WTC11 (cell line): ENCODE data around the gene MYH10. TPM values are rescaled to one million over a fixed set of nuclear protein-coding genes. Genes with fewer than 3 reads are reported as not detected.

ENCODE experiments used
- ATAC-seq: fragments of 200-7000 bp; cut with Tn5 transposase; 2 replicates; pipeline ENCODE4 v1.10.0; 2021; ENCODE audit warnings: mild to moderate bottlenecking, moderate library complexity
- CTCF ChIA-PET: fragments of 300-600 bp; sonication (Branson Sonifier 250); formaldehyde crosslinking; loops from one replicate; lab custom pipeline; 2021; ENCODE audit warnings: antibody characterized with exemption; lab: Charles Lee
- POLR2A ChIA-PET: fragments of 350-600 bp; sonication (Branson Sonifier 250); formaldehyde crosslinking; loops from one replicate; lab custom pipeline; 2021; ENCODE audit warnings: antibody characterized with exemption; lab: Charles Lee
- DNase-seq: peaks from one replicate; pipeline ENCODE4 v3.0.0; 2021; ENCODE audit warnings: low spot score
- H3K27ac Mint-ChIP-seq: 2 replicates; pipeline ENCODE4 v1.8.0; 2021; ENCODE audit warnings: mixed read lengths
- H3K27me3 Mint-ChIP-seq: 2 replicates; pipeline ENCODE4 v1.8.0; 2021; ENCODE audit warnings: low read depth, mild to moderate bottlenecking, moderate library complexity, mixed read lengths
- H3K36me3 Mint-ChIP-seq: 2 replicates; pipeline ENCODE4 v1.8.0; 2021; ENCODE audit warnings: mixed read lengths
- H3K4me1 Mint-ChIP-seq: 2 replicates; pipeline ENCODE4 v1.8.0; 2022; ENCODE audit warnings: mixed read lengths
- H3K4me3 Mint-ChIP-seq: 2 replicates; pipeline ENCODE4 v1.8.0; 2021; ENCODE audit warnings: mild to moderate bottlenecking, moderate library complexity, mixed read lengths
- H3K9me3 Mint-ChIP-seq: 2 replicates; pipeline ENCODE4 v1.8.0; 2021; ENCODE audit warnings: mixed read lengths
- AFF4 ChIP-seq: sonication (generic); formaldehyde crosslinking; IDR thresholded peaks from 2 replicates; pipeline ENCODE4 v1.8.1; 2023; ENCODE audit warnings: mild to moderate bottlenecking, missing genetic modification reagents, borderline replicate concordance
- CDX4 ChIP-seq: fragments of 250-450 bp; sonication (Bioruptor Pico); IDR thresholded peaks from 2 replicates; pipeline ENCODE4 v1.9.0; 2021; ENCODE audit warnings: moderate library complexity, mild to moderate bottlenecking, inconsistent platforms, borderline replicate concordance
- FOXP1 ChIP-seq: sonication (generic); formaldehyde crosslinking; IDR thresholded peaks from 2 replicates; pipeline ENCODE4 v1.8.0; 2022; ENCODE audit warnings: missing genetic modification reagents, mild to moderate bottlenecking, moderate library complexity, borderline replicate concordance
- FOXP4 ChIP-seq: sonication (generic); formaldehyde crosslinking; IDR thresholded peaks from 2 replicates; pipeline ENCODE4 v1.8.0; 2022; ENCODE audit warnings: mild to moderate bottlenecking, missing genetic modification reagents
- MXD4 ChIP-seq: fragments of 250-450 bp; sonication (Bioruptor Pico); IDR thresholded peaks from 2 replicates; pipeline ENCODE4 v1.8.0; 2021; ENCODE audit warnings: mild to moderate bottlenecking, moderate library complexity, borderline replicate concordance
- NR2C2 ChIP-seq: sonication (generic); formaldehyde crosslinking; IDR thresholded peaks from 2 replicates; pipeline ENCODE4 v1.8.0; 2022; ENCODE audit warnings: mild to moderate bottlenecking, missing genetic modification reagents
- SMAD4 ChIP-seq: sonication (generic); formaldehyde crosslinking; IDR thresholded peaks from 2 replicates; pipeline ENCODE4 v1.8.0; 2022; ENCODE audit warnings: mild to moderate bottlenecking, missing genetic modification reagents
- TEAD1 ChIP-seq: sonication (generic); formaldehyde crosslinking; IDR thresholded peaks from 2 replicates; pipeline ENCODE4 v1.8.0; 2022; ENCODE audit warnings: mild to moderate bottlenecking, missing genetic modification reagents
- TEAD4 ChIP-seq: sonication (generic); formaldehyde crosslinking; IDR thresholded peaks from 2 replicates; pipeline ENCODE4 v1.8.0; 2022; ENCODE audit warnings: mild to moderate bottlenecking, missing genetic modification reagents
- USF1 ChIP-seq: sonication (generic); formaldehyde crosslinking; IDR thresholded peaks from 2 replicates; pipeline ENCODE4 v1.8.0; 2022; ENCODE audit warnings: mild to moderate bottlenecking, missing genetic modification reagents
- ZNF138 ChIP-seq: sonication (generic); formaldehyde crosslinking; conservative IDR thresholded peaks from 2 replicates; pipeline ENCODE4 v1.8.1; 2022; ENCODE audit warnings: mild to moderate bottlenecking, moderate library complexity, missing genetic modification reagents
- ZNF219 ChIP-seq: sonication (generic); formaldehyde crosslinking; IDR thresholded peaks from 2 replicates; pipeline ENCODE4 v1.8.0; 2023; ENCODE audit warnings: missing genetic modification reagents, mild to moderate bottlenecking, borderline replicate concordance
- ZNF416 ChIP-seq: fragments of 250-450 bp; sonication (Bioruptor Pico); IDR thresholded peaks from 2 replicates; pipeline ENCODE4 v1.9.0; 2021; ENCODE audit warnings: mild to moderate bottlenecking, inconsistent platforms
- ZNF532 ChIP-seq: fragments of 250-450 bp; sonication (Bioruptor Pico); IDR thresholded peaks from 2 replicates; pipeline ENCODE4 v1.9.0; 2021; ENCODE audit warnings: mild to moderate bottlenecking, borderline replicate concordance
- total RNA-seq: library from RNA; stranded (reverse); gene quantifications from 3 replicates; pipeline ENCODE4 v1.2.3, GENCODE V29; 2021
- TF ChIP-seq, protein P1 (sequence below): sonication (generic); formaldehyde crosslinking; IDR thresholded peaks from 2 replicates; pipeline ENCODE4 v1.8.1; 2022; ENCODE audit warnings: mild to moderate bottlenecking, missing genetic modification reagents, moderate library complexity, borderline replicate concordance
- TF ChIP-seq, protein P2 (sequence below): sonication (generic); formaldehyde crosslinking; IDR thresholded peaks from 2 replicates; pipeline ENCODE4 v1.8.0; 2022; ENCODE audit warnings: missing genetic modification reagents
- TF ChIP-seq, protein P3 (sequence below): fragments of 250-450 bp; sonication (Bioruptor Pico); IDR thresholded peaks from 2 replicates; pipeline ENCODE4 v1.8.0; 2021; ENCODE audit warnings: mild to moderate bottlenecking

The MYH10 gene
- total RNA-seq, 1 experiment from 2014 or later, result 231 TPM

- Mint-ChIP-seq H3K27me3 (no peaks in the 10 kb centered on the region), H3K36me3 (peaks cover 33% of the 10 kb centered on the region), H3K4me1 (no peaks in the 10 kb centered on the region), H3K9me3 (no peaks in the 10 kb centered on the region), H3K4me3 (no peak overlapping the region), H3K27ac (no peak overlapping the region)
- ATAC-seq (no peak), DNase-seq (no peak)
- ChIA-PET POLR2A (interaction anchor here (1.2 kb wide), 1 partner anchor 51 kb away, joined by 3 read pairs; no protein-coding TSS in a partner anchor), CTCF (no interaction called here)
- no peak for TF ChIP-seq FOXP1
- TF ChIP-seq TEAD4, result no peak
- no peak for TF ChIP-seq ZNF138 (CRISPR knock-in tag)
- no peak for TF ChIP-seq AFF4 (CRISPR knock-in tag)
- TF ChIP-seq CDX4 (CRISPR knock-in tag), result no peak
- TF ChIP-seq FOXP4 (CRISPR knock-in tag), result no peak
- TF ChIP-seq, protein P1, sequence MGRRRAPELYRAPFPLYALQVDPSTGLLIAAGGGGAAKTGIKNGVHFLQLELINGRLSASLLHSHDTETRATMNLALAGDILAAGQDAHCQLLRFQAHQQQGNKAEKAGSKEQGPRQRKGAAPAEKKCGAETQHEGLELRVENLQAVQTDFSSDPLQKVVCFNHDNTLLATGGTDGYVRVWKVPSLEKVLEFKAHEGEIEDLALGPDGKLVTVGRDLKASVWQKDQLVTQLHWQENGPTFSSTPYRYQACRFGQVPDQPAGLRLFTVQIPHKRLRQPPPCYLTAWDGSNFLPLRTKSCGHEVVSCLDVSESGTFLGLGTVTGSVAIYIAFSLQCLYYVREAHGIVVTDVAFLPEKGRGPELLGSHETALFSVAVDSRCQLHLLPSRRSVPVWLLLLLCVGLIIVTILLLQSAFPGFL, result no peak
- TF ChIP-seq MXD4 (CRISPR knock-in tag), result no peak
- TF ChIP-seq USF1, result no peak
- no peak for TF ChIP-seq NR2C2 (CRISPR knock-in tag)
These were observed 170.7 kb downstream of the MYH10 start for GRCh38 chr17:8459831-8460230.

DNA sequence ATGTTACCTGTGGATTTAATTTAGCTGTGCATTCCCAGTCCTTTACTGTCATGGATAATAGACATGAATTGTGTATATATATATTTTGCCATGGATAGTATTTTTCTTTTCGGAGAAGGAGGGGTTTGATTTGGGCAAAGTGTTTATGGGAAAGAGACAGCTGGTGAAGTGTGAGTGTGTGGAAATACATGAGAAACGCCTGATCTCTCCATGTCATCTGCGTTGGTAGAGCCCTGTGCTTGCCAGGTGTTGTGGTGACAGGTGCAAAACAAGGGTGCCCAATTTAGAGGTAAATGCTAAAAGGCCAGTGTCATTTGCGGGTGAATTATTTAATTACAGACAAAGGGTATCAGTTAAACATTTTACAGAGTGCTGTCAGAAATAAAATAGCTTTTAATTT lies 171.4 kb downstream of the MYH10 start:
- DNase-seq, result no peak
- ChIA-PET POLR2A (interaction anchor here (1.2 kb wide), 1 partner anchor 50 kb away, joined by 3 read pairs; no protein-coding TSS in a partner anchor), CTCF (no interaction called here)
- ATAC-seq, result no peak
- no peak overlapping the region for H3K27ac Mint-ChIP-seq
- no peak overlapping the region for H3K4me3 Mint-ChIP-seq
- no peaks in the 10 kb centered on the region for H3K27me3 Mint-ChIP-seq
- peaks cover 37% of the 10 kb centered on the region for H3K36me3 Mint-ChIP-seq
- H3K4me1 Mint-ChIP-seq, result no peaks in the 10 kb centered on the region
- no peaks in the 10 kb centered on the region for H3K9me3 Mint-ChIP-seq
- TF ChIP-seq SMAD4 (CRISPR knock-in tag), result no peak
- TF ChIP-seq, protein P2, sequence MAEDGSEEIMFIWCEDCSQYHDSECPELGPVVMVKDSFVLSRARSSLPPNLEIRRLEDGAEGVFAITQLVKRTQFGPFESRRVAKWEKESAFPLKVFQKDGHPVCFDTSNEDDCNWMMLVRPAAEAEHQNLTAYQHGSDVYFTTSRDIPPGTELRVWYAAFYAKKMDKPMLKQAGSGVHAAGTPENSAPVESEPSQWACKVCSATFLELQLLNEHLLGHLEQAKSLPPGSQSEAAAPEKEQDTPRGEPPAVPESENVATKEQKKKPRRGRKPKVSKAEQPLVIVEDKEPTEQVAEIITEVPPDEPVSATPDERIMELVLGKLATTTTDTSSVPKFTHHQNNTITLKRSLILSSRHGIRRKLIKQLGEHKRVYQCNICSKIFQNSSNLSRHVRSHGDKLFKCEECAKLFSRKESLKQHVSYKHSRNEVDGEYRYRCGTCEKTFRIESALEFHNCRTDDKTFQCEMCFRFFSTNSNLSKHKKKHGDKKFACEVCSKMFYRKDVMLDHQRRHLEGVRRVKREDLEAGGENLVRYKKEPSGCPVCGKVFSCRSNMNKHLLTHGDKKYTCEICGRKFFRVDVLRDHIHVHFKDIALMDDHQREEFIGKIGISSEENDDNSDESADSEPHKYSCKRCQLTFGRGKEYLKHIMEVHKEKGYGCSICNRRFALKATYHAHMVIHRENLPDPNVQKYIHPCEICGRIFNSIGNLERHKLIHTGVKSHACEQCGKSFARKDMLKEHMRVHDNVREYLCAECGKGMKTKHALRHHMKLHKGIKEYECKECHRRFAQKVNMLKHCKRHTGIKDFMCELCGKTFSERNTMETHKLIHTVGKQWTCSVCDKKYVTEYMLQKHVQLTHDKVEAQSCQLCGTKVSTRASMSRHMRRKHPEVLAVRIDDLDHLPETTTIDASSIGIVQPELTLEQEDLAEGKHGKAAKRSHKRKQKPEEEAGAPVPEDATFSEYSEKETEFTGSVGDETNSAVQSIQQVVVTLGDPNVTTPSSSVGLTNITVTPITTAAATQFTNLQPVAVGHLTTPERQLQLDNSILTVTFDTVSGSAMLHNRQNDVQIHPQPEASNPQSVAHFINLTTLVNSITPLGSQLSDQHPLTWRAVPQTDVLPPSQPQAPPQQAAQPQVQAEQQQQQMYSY (CRISPR knock-in tag), result no peak
- no peak for TF ChIP-seq ZNF219 (CRISPR knock-in tag)
- TF ChIP-seq TEAD1 (CRISPR knock-in tag), result no peak
- TF ChIP-seq, protein P3, sequence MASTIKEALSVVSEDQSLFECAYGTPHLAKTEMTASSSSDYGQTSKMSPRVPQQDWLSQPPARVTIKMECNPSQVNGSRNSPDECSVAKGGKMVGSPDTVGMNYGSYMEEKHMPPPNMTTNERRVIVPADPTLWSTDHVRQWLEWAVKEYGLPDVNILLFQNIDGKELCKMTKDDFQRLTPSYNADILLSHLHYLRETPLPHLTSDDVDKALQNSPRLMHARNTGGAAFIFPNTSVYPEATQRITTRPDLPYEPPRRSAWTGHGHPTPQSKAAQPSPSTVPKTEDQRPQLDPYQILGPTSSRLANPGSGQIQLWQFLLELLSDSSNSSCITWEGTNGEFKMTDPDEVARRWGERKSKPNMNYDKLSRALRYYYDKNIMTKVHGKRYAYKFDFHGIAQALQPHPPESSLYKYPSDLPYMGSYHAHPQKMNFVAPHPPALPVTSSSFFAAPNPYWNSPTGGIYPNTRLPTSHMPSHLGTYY (CRISPR knock-in tag), result no peak
- no peak for TF ChIP-seq ZNF416
- no peak for TF ChIP-seq ZNF532
